MCF 10A (cell line): ENCODE results near the gene ZFP37. TPM values are rescaled to one million over a fixed set of nuclear protein-coding genes. Genes with fewer than 3 reads are reported as not detected.

Source experiments
- BruUV-seq: library from RNA; stranded (reverse); fragments of 400-500 nt; replicated peaks from 2 replicates; lab custom pipeline; 2021; lab: Mats Ljungman, UMichigan
- CTCF ChIA-PET: fragments of 300-600 bp; sonication (Branson Sonifier 250); formaldehyde crosslinking; extraction: SDS; loops from one replicate; lab custom pipeline; 2021; ENCODE audit warnings: antibody characterized with exemption, inconsistent platforms; lab: Yijun Ruan, JAX
- POLR2A ChIA-PET: fragments of 300-600, 350-650 bp; sonication (Branson Sonifier 250); formaldehyde crosslinking; extraction: SDS; loops from one replicate; lab custom pipeline; 2020; ENCODE audit warnings: antibody characterized with exemption, inconsistent platforms; lab: Yijun Ruan, JAX
- DNase-seq: peaks from one replicate; pipeline ENCODE4 v3.0.0-alpha.2; 2018; ENCODE audit not compliant: unreplicated experiment
- H3K27ac Mint-ChIP-seq: one replicate; pipeline ENCODE4 v1.8.0; 2022; ENCODE audit warnings: mild to moderate bottlenecking, low read depth, mixed read lengths; ENCODE audit not compliant: unreplicated experiment
- H3K27me3 Mint-ChIP-seq: one replicate; pipeline ENCODE4 v1.8.0; 2022; ENCODE audit warnings: mixed read lengths; ENCODE audit not compliant: insufficient read depth, unreplicated experiment
- H3K36me3 Mint-ChIP-seq: one replicate; pipeline ENCODE4 v1.8.0; 2022; ENCODE audit warnings: mild to moderate bottlenecking, moderate library complexity, mixed read lengths; ENCODE audit not compliant: insufficient read depth, unreplicated experiment
- H3K4me1 Mint-ChIP-seq: one replicate; pipeline ENCODE4 v1.8.0; 2022; ENCODE audit warnings: mixed read lengths; ENCODE audit not compliant: insufficient read depth, unreplicated experiment
- H3K4me3 Mint-ChIP-seq: one replicate; pipeline ENCODE4 v1.8.0; 2022; ENCODE audit warnings: mild to moderate bottlenecking, moderate library complexity, mixed read lengths; ENCODE audit not compliant: unreplicated experiment
- H3K9me3 Mint-ChIP-seq: one replicate; pipeline ENCODE4 v1.8.0; 2022; ENCODE audit warnings: mixed read lengths; ENCODE audit not compliant: unreplicated experiment
- intact Hi-C: fragments of 100-400 bp; cut with micrococcal nuclease; formaldehyde crosslinking; loops from 2 replicates; pipeline ENCODE4 v1.14.1; 2022
- total RNA-seq: library from RNA; stranded (reverse); gene quantifications from 2 replicates; pipeline ENCODE4 v1.2.3, GENCODE V29; 2022
- TF ChIP-seq, protein P1 (sequence below): fragments of 200-600 bp; IDR thresholded peaks from one replicate; pipeline ENCODE4 v1.8.0; 2022; ENCODE audit warnings: antibody characterized with exemption, mild to moderate bottlenecking; ENCODE audit not compliant: unreplicated experiment

The ZFP37 gene
- total RNA-seq, 1 experiment from 2014 or later, result 3.5 TPM

DNA sequence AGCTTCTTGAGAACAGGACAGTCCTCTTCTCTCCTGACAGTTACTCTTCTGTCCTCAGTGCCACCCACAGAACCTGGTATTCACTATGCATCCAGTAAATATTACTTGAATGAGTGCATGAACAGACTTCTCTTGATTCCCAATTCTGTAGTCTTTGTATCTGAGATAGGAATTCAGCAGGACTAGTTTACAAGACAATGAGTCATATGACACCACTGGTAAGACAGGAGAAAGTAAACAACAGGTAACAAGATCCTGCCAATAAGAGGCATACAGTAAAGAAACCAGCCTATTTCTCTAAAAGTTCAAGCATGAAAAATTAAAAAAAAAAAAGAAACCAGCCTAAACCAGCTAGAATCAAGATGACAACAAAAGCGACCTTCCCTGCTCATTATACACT lies 50.7 kb downstream of the ZFP37 start:
- Mint-ChIP-seq H3K4me1 (no peaks in the 10 kb centered on the region), H3K4me3 (no peak overlapping the region), H3K27me3 (no peaks in the 10 kb centered on the region), H3K36me3 (no peaks in the 10 kb centered on the region), H3K27ac (no peak overlapping the region), H3K9me3 (peaks cover 47% of the 10 kb centered on the region)
- intact Hi-C loops, result no loop called here
- BruUV-seq, result no TSS peak
- POLR2A ChIA-PET, result no interaction called here
- DNase-seq, result no peak
- TF ChIP-seq, protein P1, sequence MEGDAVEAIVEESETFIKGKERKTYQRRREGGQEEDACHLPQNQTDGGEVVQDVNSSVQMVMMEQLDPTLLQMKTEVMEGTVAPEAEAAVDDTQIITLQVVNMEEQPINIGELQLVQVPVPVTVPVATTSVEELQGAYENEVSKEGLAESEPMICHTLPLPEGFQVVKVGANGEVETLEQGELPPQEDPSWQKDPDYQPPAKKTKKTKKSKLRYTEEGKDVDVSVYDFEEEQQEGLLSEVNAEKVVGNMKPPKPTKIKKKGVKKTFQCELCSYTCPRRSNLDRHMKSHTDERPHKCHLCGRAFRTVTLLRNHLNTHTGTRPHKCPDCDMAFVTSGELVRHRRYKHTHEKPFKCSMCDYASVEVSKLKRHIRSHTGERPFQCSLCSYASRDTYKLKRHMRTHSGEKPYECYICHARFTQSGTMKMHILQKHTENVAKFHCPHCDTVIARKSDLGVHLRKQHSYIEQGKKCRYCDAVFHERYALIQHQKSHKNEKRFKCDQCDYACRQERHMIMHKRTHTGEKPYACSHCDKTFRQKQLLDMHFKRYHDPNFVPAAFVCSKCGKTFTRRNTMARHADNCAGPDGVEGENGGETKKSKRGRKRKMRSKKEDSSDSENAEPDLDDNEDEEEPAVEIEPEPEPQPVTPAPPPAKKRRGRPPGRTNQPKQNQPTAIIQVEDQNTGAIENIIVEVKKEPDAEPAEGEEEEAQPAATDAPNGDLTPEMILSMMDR, result no peak
- CTCF ChIA-PET, result interaction anchor here (0.6 to 1.6 kb wide), 2 partner anchors 11 to 43 kb away, joined by 3 to 7 read pairs; no protein-coding TSS in a partner anchor

DNA sequence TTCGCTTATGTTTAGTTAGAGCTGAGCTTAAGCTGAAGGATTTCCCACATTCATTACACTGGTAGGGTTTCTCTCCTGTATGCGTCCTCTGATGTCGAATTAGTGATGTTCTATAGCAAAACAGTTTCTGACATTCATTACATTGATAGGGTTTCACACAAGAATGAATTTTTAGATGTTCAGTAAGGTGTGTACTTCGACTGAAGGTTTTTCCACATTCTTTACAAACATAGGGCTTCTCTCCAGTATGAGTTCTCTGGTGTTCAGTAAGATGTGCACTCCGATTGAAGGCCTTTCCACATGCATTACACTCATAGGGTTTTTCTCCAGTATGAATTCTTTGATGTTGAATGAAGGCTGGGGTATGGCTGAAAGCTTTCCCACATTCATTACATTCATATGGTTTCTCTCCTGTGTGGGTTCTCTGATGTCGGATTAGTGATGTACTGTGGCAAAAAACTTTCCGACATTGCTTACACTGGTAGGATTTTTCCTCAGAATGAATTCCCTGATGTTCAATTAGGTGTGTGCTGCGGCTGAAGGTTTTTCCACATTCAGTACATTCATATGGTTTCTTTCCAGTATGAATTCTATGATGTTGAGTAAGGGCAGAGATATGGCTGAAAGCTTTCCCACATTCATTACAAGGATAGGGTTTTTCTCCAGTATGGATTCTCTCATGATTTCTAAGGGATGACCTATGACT lies 59.1 kb downstream of the ZFP37 start:
- ChIA-PET CTCF (no interaction called here), POLR2A (no interaction called here)
- H3K27ac Mint-ChIP-seq, result no peak overlapping the region
- H3K9me3 Mint-ChIP-seq, result peaks cover 48% of the 10 kb centered on the region
- TF ChIP-seq, protein P1, result no peak
- peaks cover 6% of the 10 kb centered on the region for H3K36me3 Mint-ChIP-seq
- H3K4me1 Mint-ChIP-seq, result no peaks in the 10 kb centered on the region
- intact Hi-C loops, result no loop called here
- DNase-seq, result no peak
- H3K4me3 Mint-ChIP-seq, result no peak overlapping the region
- no TSS peak for BruUV-seq
- no peaks in the 10 kb centered on the region for H3K27me3 Mint-ChIP-seq

Other genes starting within 250 kb of the ZFP37 start
- gene SLC46A2, start 165.8 kb downstream of the ZFP37 start, total RNA-seq, result not detected in 2 replicates
- 0.51 and 0.59 TPM in 2 replicates for gene ZNF883, start 44.5 kb downstream of the ZFP37 start, total RNA-seq
- gene SLC31A2, start 94.3 kb upstream of the ZFP37 start, total RNA-seq, result 14.9 and 16.1 TPM in 2 replicates
- 32.2 and 32.6 TPM in 2 replicates for gene FKBP15, start 164.6 kb upstream of the ZFP37 start, total RNA-seq
- 56.3 and 69.4 TPM in 2 replicates for gene SLC31A1, start 164.8 kb upstream of the ZFP37 start, total RNA-seq
- gene CDC26, start 218.8 kb upstream of the ZFP37 start, total RNA-seq, result 51.6 and 64.8 TPM in 2 replicates
- gene PRPF4, start 218.9 kb upstream of the ZFP37 start, total RNA-seq, result 35.6 and 37.3 TPM in 2 replicates
- not detected in 2 replicates for gene RNF183, start 246.7 kb upstream of the ZFP37 start, total RNA-seq